Measurements from ENCODE around the gene TFE3.

The TFE3 gene

GRCh38 chrX:49069038-49069437, 25.9 kb upstream of the TFE3 start:
- H3K4me1 ChIP-seq (ENCODE audit: control insufficient read depth, insufficient read depth, low read length): peaks cover 5% of the 10 kb centered on the region
- no peaks in the 10 kb centered on the region for H3K27me3 ChIP-seq (ENCODE audit: control insufficient read depth, insufficient read depth, low read length)
- H3K9me3 ChIP-seq (replicated peaks; ENCODE audit: low read length): no peaks in the 10 kb centered on the region
- no peak overlapping the region for H3K4me3 ChIP-seq (ENCODE audit: low read length)
- no peak overlapping the region for H3K9ac ChIP-seq (ENCODE audit: low read depth, low read length)
- H3K4me2 ChIP-seq (ENCODE audit: low read length): no peak overlapping the region
- H3K36me3 ChIP-seq (ENCODE audit: insufficient read depth, low read length): peaks cover 9% of the 10 kb centered on the region

- Histone ChIP-seq H3K36me3 (ENCODE audit: insufficient read depth, low read length) (peaks cover 9% of the 10 kb centered on the region), H3K27me3 (ENCODE audit: control insufficient read depth, insufficient read depth, low read length) (no peaks in the 10 kb centered on the region), H3K9me3 (replicated peaks; ENCODE audit: low read length) (no peaks in the 10 kb centered on the region), H3K4me2 (ENCODE audit: low read length) (no peak overlapping the region), H3K4me3 (ENCODE audit: low read length) (no peak overlapping the region), H3K4me1 (ENCODE audit: control insufficient read depth, insufficient read depth, low read length) (peaks cover 5% of the 10 kb centered on the region), H3K9ac (ENCODE audit: low read depth, low read length) (no peak overlapping the region)
Measured at GRCh38 chrX:49067285-49068120, 24.3 kb upstream of the TFE3 start.

DNA sequence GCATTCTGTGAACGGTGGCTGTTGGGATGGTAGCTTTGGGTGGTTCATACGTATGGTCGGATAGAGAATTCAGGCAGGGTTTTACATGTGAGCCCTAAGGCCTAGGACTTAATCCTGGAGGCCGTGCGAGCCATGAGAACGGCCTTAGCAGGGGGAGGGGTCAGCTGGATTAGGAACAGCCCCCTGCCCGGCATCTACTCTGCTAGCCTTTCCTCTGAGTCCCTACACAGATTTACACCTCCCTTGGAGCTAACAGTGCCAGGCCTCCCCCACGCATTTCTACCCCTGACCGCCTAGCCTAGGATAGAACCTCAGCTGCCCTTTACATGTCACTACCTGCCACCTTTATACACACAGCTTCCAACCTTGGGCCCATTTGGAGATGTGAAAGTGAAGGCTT, 23.5 kb upstream of the TFE3 start:
- peaks cover 9% of the 10 kb centered on the region for H3K36me3 ChIP-seq (ENCODE audit: insufficient read depth, low read length)
- no peaks in the 10 kb centered on the region for H3K9me3 ChIP-seq (replicated peaks; ENCODE audit: low read length)
- H3K4me2 ChIP-seq (ENCODE audit: low read length): no peak overlapping the region
- no peak overlapping the region for H3K9ac ChIP-seq (ENCODE audit: low read depth, low read length)
- H3K27me3 ChIP-seq (ENCODE audit: control insufficient read depth, insufficient read depth, low read length): no peaks in the 10 kb centered on the region
- no peak overlapping the region for H3K4me3 ChIP-seq (ENCODE audit: low read length)
- no peaks in the 10 kb centered on the region for H3K4me1 ChIP-seq (ENCODE audit: control insufficient read depth, insufficient read depth, low read length)

- Histone ChIP-seq H3K4me3 (ENCODE audit: low read length) (no peak overlapping the region), H3K4me2 (ENCODE audit: low read length) (no peak overlapping the region), H3K36me3 (ENCODE audit: insufficient read depth, low read length) (peaks cover 6% of the 10 kb centered on the region), H3K27me3 (ENCODE audit: control insufficient read depth, insufficient read depth, low read length) (no peaks in the 10 kb centered on the region), H3K4me1 (ENCODE audit: control insufficient read depth, insufficient read depth, low read length) (no peaks in the 10 kb centered on the region), H3K9me3 (replicated peaks; ENCODE audit: low read length) (no peaks in the 10 kb centered on the region), H3K9ac (ENCODE audit: low read depth, low read length) (no peak overlapping the region)
Measured at GRCh38 chrX:49066278-49066677, 23.1 kb upstream of the TFE3 start.

- Histone ChIP-seq H3K9ac (ENCODE audit: low read depth, low read length) (no peak overlapping the region), H3K4me1 (ENCODE audit: control insufficient read depth, insufficient read depth, low read length) (no peaks in the 10 kb centered on the region), H3K27me3 (ENCODE audit: control insufficient read depth, insufficient read depth, low read length) (no peaks in the 10 kb centered on the region), H3K36me3 (ENCODE audit: insufficient read depth, low read length) (no peaks in the 10 kb centered on the region), H3K9me3 (replicated peaks; ENCODE audit: low read length) (no peaks in the 10 kb centered on the region), H3K4me3 (ENCODE audit: low read length) (no peak overlapping the region), H3K4me2 (ENCODE audit: low read length) (no peak overlapping the region)
Measured at GRCh38 chrX:49064735-49065134, 21.6 kb upstream of the TFE3 start.

DNA sequence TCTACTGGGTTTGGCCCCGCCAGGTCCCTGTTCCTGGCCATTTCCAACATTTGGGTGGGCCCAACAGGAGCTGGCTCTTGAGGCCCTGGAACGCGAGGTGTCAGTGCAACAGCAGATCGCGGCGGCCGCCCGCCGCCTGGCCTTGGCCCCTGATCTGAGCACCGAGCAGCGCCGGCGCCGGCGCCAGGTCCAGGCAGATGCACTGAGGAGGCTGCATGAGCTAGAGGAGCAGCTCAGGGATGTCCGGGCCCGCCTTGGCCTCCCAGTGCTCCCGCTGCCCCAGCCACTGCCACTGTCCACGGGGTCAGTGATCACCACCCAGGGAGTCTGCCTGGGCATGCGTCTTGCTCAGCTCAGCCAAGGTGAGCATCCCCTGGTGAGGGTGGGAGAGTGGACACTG, 21.1 kb upstream of the TFE3 start:
- Histone ChIP-seq H3K4me2 (ENCODE audit: low read length) (no peak overlapping the region), H3K9me3 (replicated peaks; ENCODE audit: low read length) (no peaks in the 10 kb centered on the region), H3K27me3 (ENCODE audit: control insufficient read depth, insufficient read depth, low read length) (no peaks in the 10 kb centered on the region), H3K9ac (ENCODE audit: low read depth, low read length) (no peak overlapping the region), H3K4me3 (ENCODE audit: low read length) (no peak overlapping the region), H3K36me3 (ENCODE audit: insufficient read depth, low read length) (no peaks in the 10 kb centered on the region), H3K4me1 (ENCODE audit: control insufficient read depth, insufficient read depth, low read length) (no peaks in the 10 kb centered on the region)

DNA sequence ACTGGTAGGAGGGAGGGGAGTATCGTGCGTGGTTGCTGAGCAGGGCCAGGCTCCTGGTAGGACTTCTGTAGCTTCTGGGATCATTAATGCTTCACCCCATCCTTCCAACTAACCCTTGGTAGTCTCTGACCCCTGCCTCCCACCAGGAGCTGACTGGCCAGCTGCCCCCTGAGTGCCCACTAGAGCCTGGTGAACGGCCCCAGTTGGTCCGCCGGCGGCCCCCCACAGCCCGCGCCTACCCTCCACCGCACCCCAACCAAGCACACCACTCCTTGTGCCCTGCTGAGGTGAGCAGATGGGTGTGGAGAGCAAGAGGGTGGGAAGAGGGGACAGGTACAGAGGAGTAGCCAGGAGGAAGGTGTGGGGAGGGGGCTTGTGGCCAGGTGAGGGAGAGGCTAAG, 20.6 kb upstream of the TFE3 start:
- H3K4me1 ChIP-seq (ENCODE audit: control insufficient read depth, insufficient read depth, low read length): no peaks in the 10 kb centered on the region
- no peak overlapping the region for H3K9ac ChIP-seq (ENCODE audit: low read depth, low read length)
- no peaks in the 10 kb centered on the region for H3K27me3 ChIP-seq (ENCODE audit: control insufficient read depth, insufficient read depth, low read length)
- no peaks in the 10 kb centered on the region for H3K9me3 ChIP-seq (replicated peaks; ENCODE audit: low read length)
- H3K36me3 ChIP-seq (ENCODE audit: insufficient read depth, low read length): no peaks in the 10 kb centered on the region
- no peak overlapping the region for H3K4me2 ChIP-seq (ENCODE audit: low read length)
- H3K4me3 ChIP-seq (ENCODE audit: low read length): no peak overlapping the region

DNA sequence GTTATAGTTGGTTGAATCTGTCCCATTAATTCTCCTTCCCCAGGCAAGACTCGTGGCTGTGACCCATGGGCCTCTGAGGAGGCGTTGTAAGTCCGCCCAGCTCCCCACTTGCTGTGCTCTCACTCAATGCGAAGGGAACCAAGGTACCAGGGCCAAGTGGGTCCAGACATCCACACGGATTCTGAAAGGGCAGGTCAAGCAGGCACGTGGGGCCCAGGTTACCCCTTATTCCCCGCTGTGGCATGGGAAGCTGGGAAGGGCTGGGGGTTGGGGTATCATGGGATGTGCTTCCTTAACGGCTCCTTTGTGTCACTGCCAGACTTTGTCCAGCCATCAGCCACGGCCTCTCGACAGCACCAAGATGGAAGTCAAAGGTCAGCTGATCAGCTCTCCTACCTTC, 18.8 kb upstream of the TFE3 start:
- H3K9ac ChIP-seq (ENCODE audit: low read depth, low read length): no peak overlapping the region

DNA sequence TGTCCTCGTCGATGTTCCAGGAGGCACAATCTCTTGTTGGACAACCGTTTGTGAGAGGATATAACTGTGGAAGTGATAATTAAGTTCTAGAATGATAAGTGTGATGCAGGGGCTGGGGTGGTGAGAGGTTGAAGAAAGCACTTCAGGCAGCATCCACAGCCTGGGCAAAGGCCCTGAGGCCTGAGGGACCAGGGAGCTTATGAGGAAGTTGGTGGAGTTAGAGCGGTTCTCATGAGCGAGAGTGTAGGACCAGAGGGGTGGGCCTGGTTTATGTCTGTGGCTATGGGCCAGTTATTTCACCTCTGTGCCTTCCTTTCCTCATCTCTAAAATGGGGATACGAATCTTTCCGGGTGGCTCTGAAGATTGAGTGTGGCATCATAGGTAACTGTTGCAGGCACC, 18.3 kb upstream of the TFE3 start:
- no peaks in the 10 kb centered on the region for H3K9me3 ChIP-seq (replicated peaks; ENCODE audit: low read length)
- H3K27me3 ChIP-seq (ENCODE audit: control insufficient read depth, insufficient read depth, low read length): no peaks in the 10 kb centered on the region
- H3K36me3 ChIP-seq (ENCODE audit: insufficient read depth, low read length): no peaks in the 10 kb centered on the region
- H3K9ac ChIP-seq (ENCODE audit: low read depth, low read length): no peak overlapping the region
- no peak overlapping the region for H3K4me2 ChIP-seq (ENCODE audit: low read length)
- H3K4me3 ChIP-seq (ENCODE audit: low read length): no peak overlapping the region
- H3K4me1 ChIP-seq (ENCODE audit: control insufficient read depth, insufficient read depth, low read length): no peaks in the 10 kb centered on the region

More for the DNA sequence above, 18.8 kb upstream of the TFE3 start:
- Histone ChIP-seq H3K9me3 (replicated peaks; ENCODE audit: low read length) (no peaks in the 10 kb centered on the region), H3K27me3 (ENCODE audit: control insufficient read depth, insufficient read depth, low read length) (no peaks in the 10 kb centered on the region), H3K4me1 (ENCODE audit: control insufficient read depth, insufficient read depth, low read length) (no peaks in the 10 kb centered on the region), H3K4me2 (ENCODE audit: low read length) (no peak overlapping the region), H3K4me3 (ENCODE audit: low read length) (no peak overlapping the region), H3K36me3 (ENCODE audit: insufficient read depth, low read length) (no peaks in the 10 kb centered on the region)

GRCh38 chrX:49060914-49061313, 17.8 kb upstream of the TFE3 start:
- Histone ChIP-seq H3K27me3 (ENCODE audit: control insufficient read depth, insufficient read depth, low read length) (no peaks in the 10 kb centered on the region), H3K4me3 (ENCODE audit: low read length) (no peak overlapping the region), H3K4me2 (ENCODE audit: low read length) (no peak overlapping the region), H3K4me1 (ENCODE audit: control insufficient read depth, insufficient read depth, low read length) (no peaks in the 10 kb centered on the region), H3K9me3 (replicated peaks; ENCODE audit: low read length) (no peaks in the 10 kb centered on the region), H3K36me3 (ENCODE audit: insufficient read depth, low read length) (no peaks in the 10 kb centered on the region), H3K9ac (ENCODE audit: low read depth, low read length) (no peak overlapping the region)

DNA sequence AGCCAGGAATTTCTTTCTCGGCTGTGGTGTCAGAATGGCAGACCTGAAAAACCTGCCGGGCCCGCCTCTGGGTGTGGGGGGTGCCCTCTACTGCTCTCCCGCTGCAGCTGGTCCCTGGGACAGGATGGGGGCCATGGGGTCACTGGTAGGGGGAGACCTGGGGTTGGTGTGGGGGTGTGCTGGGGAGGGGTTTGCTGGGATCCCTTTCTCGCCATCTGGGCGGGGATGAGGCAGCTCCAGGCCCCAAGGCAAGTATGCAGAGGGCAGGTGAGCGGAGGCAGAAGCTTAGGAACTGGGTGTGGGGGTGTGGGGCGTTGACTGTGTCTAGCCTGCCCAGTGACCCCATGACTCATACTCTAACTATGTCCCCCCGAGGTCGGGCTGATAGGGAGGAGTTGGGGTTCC, 16.5 kb upstream of the TFE3 start:
- no peaks in the 10 kb centered on the region for H3K36me3 ChIP-seq (ENCODE audit: insufficient read depth, low read length)
- H3K27me3 ChIP-seq (ENCODE audit: control insufficient read depth, insufficient read depth, low read length): no peaks in the 10 kb centered on the region
- H3K4me3 ChIP-seq (ENCODE audit: low read length): no peak overlapping the region
- no peaks in the 10 kb centered on the region for H3K4me1 ChIP-seq (ENCODE audit: control insufficient read depth, insufficient read depth, low read length)
- no peak overlapping the region for H3K9ac ChIP-seq (ENCODE audit: low read depth, low read length)
- no peak overlapping the region for H3K4me2 ChIP-seq (ENCODE audit: low read length)
- H3K9me3 ChIP-seq (replicated peaks; ENCODE audit: low read length): no peaks in the 10 kb centered on the region

DNA sequence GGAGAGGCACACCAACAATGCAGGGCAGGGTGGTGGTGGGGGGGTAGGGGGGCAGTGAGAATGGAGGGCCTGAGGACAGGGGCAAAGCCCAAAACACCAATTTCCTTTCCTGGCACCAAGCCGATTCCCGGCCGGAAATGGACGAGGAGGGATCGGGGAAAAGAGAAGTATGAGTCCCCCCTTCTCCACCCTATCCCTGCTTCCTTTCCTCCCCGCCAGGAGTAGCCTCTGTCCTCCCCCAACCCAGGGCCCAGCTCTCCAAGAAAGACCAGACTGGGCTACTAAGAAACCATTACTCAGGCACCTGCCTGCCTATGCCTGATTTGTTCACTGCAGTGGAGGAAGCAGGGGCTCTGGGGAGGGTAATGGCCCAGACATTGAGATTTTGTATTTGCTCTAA, 16.0 kb upstream of the TFE3 start:
- Histone ChIP-seq H3K4me2 (ENCODE audit: low read length) (no peak overlapping the region), H3K4me3 (ENCODE audit: low read length) (no peak overlapping the region), H3K9ac (ENCODE audit: low read depth, low read length) (no peak overlapping the region), H3K27me3 (ENCODE audit: control insufficient read depth, insufficient read depth, low read length) (no peaks in the 10 kb centered on the region), H3K9me3 (replicated peaks; ENCODE audit: low read length) (no peaks in the 10 kb centered on the region), H3K4me1 (ENCODE audit: control insufficient read depth, insufficient read depth, low read length) (no peaks in the 10 kb centered on the region), H3K36me3 (ENCODE audit: insufficient read depth, low read length) (no peaks in the 10 kb centered on the region)
